ENCODE data around the gene LDLRAD3. TPM values are rescaled to one million over a fixed set of nuclear protein-coding genes. Genes with fewer than 3 reads are reported as not detected.
A peak's percentile ranks its signal among the peaks of the same experiment; 100 is the strongest.

LDLRAD3 gene
- total RNA-seq, 4 donors from 2014 or later = 39.7 to 50.9 (median 46.0) TPM

DNA sequence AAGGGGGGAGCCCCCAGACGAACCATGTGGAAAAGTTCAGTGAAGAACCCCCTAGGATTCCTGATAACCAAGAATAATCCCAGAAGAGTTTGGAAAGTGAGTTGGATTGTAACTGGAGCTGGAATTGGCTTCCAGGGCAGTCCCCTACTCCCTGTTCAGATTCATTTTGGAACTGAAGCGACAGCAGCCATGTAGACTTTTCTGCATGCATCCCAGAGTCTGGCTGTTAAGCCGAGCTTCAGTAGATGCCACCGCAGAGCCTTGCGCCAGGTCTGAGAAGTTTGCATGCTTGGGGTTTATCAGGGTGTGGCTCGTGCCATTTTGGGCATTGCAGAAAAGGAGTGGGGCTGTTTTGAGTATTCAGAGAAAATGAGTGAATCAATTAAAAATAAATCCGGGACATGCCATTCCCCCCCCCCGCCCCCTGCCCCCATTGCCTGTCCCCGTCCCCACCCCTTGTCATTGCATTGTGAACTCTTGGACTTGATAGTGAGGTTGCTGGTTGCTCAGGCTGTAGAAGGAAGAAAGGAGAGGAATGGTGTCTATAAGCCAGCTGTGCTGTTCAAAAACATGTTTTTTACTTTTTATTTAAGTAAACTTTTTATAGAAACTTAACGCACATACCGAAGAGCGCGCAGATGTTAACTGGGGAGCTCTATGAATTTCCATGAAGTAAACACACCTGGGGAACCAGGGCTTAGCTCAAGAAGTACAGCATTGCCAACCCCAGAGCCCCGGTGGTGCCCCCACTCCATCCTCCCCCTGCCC, 71.2 kb downstream of the LDLRAD3 start:
- peak overlapping the region; percentile 40 for H3K27ac ChIP-seq
- WGBS = 49% methylated on average over 13 of the region's 14 CpGs

DNA sequence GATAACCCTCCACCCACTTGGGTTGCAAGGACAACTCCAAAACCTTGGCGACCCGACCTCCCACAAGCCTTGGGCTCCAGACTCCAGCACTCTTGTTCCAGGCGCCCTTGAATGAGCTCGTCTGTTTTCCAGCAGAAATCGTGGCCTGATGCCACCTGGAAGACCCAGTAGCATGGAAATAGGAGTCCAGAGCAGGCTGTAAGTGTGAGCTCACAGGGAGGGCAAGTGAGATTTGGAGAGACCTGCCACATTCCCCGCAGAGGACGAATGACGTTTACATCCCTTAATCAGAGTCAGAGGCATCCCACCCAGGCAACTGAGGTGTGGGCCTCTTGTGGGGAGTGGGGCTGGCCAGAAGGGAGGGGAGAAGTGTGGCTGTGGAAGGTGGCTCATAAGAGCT, 71.9 kb downstream of the LDLRAD3 start:
- peaks cover 57% of the 10 kb centered on the region for H3K4me1 ChIP-seq
- peak overlapping the region; percentile 40 for H3K27ac ChIP-seq
- no peak overlapping the region for H3K4me3 ChIP-seq
- no peaks in the 10 kb centered on the region for H3K9me3 ChIP-seq
- no peaks in the 10 kb centered on the region for H3K27me3 ChIP-seq
- no peaks in the 10 kb centered on the region for H3K36me3 ChIP-seq
- TF ChIP-seq POLR2AphosphoS5 (IDR thresholded peaks at IDR 0.05) = no peak
- TF ChIP-seq POLR2A (IDR thresholded peaks at IDR 0.05) = no peak
- no peak for TF ChIP-seq EP300 (IDR thresholded peaks at IDR 0.05)
- TF ChIP-seq CTCF (IDR thresholded peaks at IDR 0.05) = no peak
- WGBS = 42% methylated on average over 8 of the region's 8 CpGs
- no peak for DNase-seq (ENCODE audit: low spot score in 2 of 2)

More for the DNA sequence above, 71.2 kb downstream of the LDLRAD3 start:
- DNase-seq (ENCODE audit: low spot score in 2 of 2) = no peak
- H3K9me3 ChIP-seq = no peaks in the 10 kb centered on the region
- peaks cover 60% of the 10 kb centered on the region for H3K4me1 ChIP-seq
- H3K36me3 ChIP-seq = no peaks in the 10 kb centered on the region
- no peaks in the 10 kb centered on the region for H3K27me3 ChIP-seq
- no peak for TF ChIP-seq POLR2AphosphoS5 (IDR thresholded peaks at IDR 0.05)
- no peak overlapping the region for H3K4me3 ChIP-seq

GRCh38 chr11:36016263-36016662, 72.4 kb downstream of the LDLRAD3 start:
- Histone ChIP-seq H3K4me1 (peaks cover 57% of the 10 kb centered on the region), H3K27ac (peak overlapping the region; percentile 40), H3K36me3 (no peaks in the 10 kb centered on the region), H3K4me3 (no peak overlapping the region), H3K27me3 (no peaks in the 10 kb centered on the region), H3K9me3 (no peaks in the 10 kb centered on the region)
- no peak for DNase-seq (ENCODE audit: low spot score in 2 of 2)
- TF ChIP-seq EP300 (IDR thresholded peaks at IDR 0.05) = no peak
- no peak for TF ChIP-seq POLR2A (IDR thresholded peaks at IDR 0.05)
- TF ChIP-seq POLR2AphosphoS5 (IDR thresholded peaks at IDR 0.05) = no peak
- no peak for TF ChIP-seq CTCF (IDR thresholded peaks at IDR 0.05)
- 84% methylated on average over 3 of the region's 3 CpGs for WGBS

DNA sequence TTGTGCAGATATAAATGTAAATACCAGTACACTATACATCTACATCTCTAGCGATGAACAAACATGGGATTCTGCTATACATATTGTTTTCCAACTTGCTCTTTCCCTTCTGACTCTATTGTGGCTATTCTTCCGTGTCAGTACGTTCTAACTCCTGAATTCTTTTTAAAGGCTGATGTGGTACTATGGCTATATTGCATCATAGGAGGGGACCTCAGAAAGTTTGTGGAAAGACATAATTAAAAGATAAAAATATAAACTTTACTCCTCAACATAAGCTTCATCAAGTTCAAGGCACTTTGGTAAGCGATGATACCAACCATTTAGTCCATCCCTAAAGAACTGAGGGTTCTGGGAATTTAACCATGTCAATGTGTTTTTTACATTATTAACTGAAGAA, 72.8 kb downstream of the LDLRAD3 start:
- TF ChIP-seq POLR2A (IDR thresholded peaks at IDR 0.05) = no peak
- no peak for TF ChIP-seq EP300 (IDR thresholded peaks at IDR 0.05)
- no peak for TF ChIP-seq POLR2AphosphoS5 (IDR thresholded peaks at IDR 0.05)
- no peak for TF ChIP-seq CTCF (IDR thresholded peaks at IDR 0.05)
- H3K27ac ChIP-seq = no peak overlapping the region
- 89% methylated on average over 4 of the region's 4 CpGs for WGBS
- no peaks in the 10 kb centered on the region for H3K27me3 ChIP-seq
- H3K4me1 ChIP-seq = peaks cover 57% of the 10 kb centered on the region
- H3K4me3 ChIP-seq = no peak overlapping the region
- no peak for DNase-seq (ENCODE audit: low spot score in 2 of 2)
- H3K36me3 ChIP-seq = no peaks in the 10 kb centered on the region
- H3K9me3 ChIP-seq = no peaks in the 10 kb centered on the region

- Histone ChIP-seq H3K9me3 (no peaks in the 10 kb centered on the region), H3K36me3 (no peaks in the 10 kb centered on the region), H3K27ac (no peak overlapping the region), H3K4me1 (peaks cover 38% of the 10 kb centered on the region), H3K27me3 (no peaks in the 10 kb centered on the region), H3K4me3 (no peak overlapping the region)
- TF ChIP-seq POLR2A (IDR thresholded peaks at IDR 0.05) = no peak
- TF ChIP-seq CTCF (IDR thresholded peaks at IDR 0.05) = no peak
- no peak for TF ChIP-seq POLR2AphosphoS5 (IDR thresholded peaks at IDR 0.05)
- no peak for TF ChIP-seq EP300 (IDR thresholded peaks at IDR 0.05)
- 62% methylated on average over 8 of the region's 8 CpGs for WGBS
- DNase-seq (ENCODE audit: low spot score in 2 of 2) = no peak
These were observed 75.2 kb downstream of the LDLRAD3 start for GRCh38 chr11:36019005-36019596.

All from suprapubic skin (tissue), 4 donors.